ENCODE measurements around the gene ECM1.
A peak's percentile ranks its signal among the peaks of the same experiment; 100 is the strongest.

Gene ECM1

DNA sequence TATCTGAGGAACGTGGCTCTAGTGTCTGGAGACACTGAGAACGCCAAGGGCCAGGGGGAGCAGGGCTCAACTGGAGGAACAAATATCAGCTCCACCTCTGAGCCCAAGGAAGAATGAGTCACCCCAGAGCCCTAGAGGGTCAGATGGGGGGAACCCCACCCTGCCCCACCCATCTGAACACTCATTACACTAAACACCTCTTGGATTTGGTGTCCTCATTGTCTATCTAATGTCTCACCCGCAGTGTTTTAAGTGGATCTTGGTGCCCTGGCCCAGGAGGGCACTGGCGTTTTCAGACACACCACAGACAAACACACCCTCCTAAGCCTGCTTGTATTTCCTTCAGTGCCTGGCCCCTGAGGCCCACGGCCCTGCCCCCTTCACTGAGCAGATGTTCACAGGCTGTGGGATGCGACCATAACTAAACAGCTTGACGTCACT, 5.5 kb downstream of the ECM1 start:
- DNase-seq, result no peak

DNA sequence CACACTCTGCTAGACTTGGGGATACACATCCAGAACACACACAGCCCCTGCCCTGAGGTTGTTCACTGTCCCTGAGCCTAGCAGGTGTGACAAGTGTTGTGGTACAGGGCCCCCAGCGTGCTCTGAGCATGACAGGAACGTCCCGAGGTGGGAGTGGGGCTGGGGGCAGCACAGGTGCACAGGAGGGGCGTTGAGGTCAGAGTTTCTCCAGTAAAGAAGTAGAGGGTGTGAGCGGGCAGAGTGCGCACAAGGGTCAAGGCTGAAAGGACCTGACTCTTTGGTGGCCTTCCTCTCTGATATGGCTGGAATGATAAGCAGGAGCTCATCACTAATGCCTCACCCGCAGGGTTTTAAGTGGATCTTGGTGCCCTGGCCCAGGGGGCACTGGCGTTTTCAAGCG, 6.4 kb downstream of the ECM1 start:
- no peak for DNase-seq

DNA sequence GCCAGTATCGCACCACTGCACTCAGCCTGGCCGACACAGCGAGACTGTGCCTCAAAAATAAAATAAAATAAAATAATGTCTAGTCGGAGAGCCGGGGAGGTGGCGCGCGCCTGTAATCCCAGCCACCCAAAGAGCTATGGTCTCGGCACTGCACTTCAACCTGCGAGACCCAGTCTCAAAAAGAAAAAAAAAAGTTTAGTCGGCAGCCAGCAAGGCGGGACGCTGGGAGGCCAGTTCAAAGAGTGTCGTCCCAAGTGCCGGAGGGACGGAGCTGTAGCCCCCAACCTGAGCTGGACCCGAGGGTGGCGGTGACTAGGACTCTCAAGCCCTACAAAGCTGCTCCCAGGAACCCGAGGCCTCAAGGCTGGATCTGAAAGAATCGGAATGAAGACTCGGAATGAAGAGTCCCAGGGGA, 7.0 kb downstream of the ECM1 start:
- no peak for DNase-seq

DNA sequence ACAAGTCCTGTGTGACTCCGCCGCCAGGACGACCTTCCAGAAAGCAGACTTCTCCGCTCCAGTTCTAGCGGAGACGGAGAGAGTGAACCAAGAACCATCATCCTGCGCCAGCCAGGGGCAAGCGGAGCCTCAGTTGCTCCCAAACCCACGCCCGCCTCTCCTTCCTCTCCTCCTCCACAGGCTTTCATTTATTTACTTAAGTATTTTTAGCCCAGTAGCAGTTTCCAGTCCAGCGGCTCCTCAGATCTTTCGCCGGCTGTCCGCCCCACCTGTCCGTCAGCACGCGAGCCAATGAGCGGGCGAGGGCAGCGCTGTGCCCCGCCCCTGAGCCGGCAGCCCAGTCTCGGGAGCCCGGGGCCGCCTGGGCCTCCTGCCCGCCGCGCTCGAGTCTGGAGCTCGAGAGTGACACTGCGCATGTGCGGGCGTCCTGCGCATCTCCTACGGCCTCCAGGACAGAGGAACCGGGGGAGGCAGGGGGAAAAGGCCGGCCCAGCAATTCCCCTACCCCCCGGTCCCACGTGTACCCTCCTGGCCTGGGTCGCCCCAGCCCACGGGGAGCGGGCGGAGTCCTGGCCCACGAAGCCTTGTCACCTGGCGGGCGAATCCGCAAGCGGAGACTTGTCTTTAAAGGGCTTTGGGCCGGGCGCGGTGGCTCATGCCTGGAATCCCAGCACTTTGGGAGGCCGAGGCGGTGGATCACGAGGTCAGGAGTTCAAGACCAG, 7.6 kb downstream of the ECM1 start, which contains the start of gene FALEC:
TSS of gene FALEC (plus strand) at position 425 of the 722 bp plus-strand sequence.
- peak; percentile 97 for DNase-seq

DNA sequence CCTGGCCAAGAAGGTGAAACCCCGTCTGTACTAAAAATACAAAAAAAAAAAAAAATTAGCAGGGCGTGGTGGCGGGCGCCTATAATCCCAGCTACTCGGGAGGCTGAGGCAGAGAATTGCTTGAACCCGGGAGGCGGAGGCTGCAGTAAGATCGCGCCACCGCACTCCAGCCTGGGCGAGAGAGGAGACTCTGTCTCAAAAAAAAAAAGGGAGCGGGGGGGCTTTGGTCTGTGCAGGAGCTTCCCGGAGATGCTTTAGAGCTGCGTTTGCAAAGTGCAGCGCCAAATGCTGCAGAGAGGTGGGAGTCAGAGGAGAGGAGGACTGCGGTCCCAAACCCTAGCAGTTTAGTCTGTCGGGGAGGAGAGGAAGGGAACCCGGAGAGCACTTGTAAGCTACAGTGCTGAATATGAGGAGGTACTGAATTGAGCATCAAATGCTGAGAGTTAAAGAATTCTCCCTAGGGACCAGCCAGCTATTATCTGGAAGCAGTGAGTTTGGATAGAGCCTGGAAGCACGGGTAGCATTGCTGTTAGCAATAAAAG, 8.2 kb downstream of the ECM1 start:
- DNase-seq, result no peak

DNA sequence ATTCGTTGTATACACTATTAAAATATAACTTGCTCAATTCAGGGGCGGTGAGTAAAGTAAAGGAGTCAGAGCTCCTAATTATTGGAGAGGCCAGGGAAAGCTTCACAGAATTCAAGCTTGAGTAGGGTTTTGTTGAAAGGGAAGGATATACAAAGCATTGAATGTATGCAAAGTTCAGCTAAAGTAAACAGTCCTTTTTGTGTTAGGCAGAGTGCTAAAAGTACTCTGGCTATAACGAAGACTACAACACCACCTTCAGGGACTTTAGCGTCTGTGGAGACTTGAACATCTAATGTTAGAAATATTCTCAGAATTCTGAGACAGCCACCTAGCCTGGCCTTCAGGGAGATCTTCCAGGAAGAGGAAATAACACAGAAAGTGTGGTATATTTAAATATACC, 8.7 kb downstream of the ECM1 start:
- DNase-seq, result no peak

DNA sequence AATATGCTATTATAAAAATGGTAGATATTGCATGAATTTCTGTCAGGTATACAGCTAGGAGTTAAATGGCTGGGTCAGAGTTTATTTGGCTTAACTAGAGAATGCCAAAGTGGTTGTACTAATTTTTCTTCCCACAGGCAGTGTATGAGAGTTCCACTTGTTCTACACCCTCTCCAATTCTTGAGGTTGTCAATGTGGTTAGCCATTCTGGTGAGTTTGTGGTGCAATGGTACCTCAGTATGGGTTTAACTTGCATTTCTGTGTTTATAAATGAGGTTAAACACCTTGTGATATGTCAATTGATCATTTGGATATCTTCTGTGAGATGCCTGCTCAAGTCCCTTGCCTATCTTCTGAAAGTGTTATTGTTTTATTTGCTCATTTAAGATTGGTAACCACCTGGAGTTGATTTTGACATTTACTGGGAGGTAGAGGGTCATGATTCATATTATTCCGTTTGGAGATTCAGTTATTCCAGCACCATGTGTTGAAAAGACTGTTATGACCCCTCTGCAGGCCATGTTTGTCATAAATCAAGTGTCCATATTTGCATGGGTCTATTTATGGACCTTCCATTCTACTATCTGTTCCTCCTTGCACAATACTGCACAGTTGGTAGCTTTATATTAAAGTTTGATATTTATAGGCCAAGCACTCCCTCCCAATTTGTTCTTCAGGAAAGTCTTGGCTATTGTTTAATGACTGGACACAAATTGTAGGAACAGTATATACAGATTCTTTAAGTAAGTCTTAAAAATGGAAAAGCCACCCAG, 13.5 kb downstream of the ECM1 start:
- DNase-seq, result no peak

DNA sequence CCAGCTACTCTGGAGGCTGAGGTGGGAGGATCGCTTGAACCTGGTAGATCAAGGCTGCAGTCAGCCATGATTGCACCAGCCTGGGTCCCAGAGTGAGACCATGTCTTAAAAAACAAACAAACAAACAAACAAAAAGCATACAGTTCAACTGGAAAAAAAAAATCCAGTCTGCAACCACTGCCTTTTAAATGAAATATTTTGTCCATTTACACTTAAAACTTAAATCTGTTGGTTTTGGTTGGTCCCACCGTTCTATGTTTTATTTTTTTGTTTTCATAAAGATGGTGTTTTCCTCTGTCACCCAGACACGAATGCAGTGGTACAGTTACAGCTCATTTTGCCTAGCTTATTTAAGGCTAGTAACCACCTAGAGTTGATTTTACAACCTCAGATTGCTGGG, 17.4 kb downstream of the ECM1 start:
- no peak for DNase-seq

DNA sequence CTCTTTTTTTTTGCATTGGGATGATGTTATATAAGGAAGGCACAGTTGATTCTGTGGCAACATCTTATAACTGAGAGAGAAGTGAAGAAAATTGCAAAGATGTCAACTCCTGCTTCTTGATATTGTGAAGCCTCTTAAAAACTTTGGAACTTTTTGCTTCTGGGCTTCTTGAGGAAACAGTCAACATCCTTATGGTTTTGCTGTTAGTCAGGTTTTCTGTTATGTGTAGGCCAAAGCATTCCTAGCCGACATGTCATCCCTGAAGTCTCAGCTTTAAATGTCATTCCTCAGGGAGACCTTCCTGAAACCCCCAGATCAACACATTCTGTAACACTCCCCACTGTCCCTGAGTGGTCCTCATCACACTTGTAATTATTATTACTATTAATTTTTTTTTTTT, 20.3 kb downstream of the ECM1 start:
- DNase-seq, result no peak

DNA sequence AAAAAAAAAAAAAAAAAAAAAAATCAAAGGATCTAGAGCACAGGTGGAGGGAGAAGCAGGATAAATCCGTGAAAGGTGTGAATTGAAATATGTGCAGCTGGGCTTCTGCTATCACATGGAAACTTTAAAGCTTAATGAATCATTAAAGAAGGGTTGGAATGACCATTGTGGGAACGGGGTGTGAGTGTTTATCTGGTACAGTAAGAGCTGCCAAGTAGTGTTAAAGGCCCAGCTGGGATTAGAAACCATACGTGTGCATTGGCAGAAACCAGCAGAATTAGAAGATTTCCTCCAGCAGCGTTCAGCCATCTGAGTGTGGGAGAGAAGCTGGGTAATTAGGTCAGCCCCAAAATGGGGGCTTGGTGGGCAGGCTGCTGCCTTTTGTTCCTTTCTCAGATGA, 21.1 kb downstream of the ECM1 start:
- no peak for DNase-seq

DNA sequence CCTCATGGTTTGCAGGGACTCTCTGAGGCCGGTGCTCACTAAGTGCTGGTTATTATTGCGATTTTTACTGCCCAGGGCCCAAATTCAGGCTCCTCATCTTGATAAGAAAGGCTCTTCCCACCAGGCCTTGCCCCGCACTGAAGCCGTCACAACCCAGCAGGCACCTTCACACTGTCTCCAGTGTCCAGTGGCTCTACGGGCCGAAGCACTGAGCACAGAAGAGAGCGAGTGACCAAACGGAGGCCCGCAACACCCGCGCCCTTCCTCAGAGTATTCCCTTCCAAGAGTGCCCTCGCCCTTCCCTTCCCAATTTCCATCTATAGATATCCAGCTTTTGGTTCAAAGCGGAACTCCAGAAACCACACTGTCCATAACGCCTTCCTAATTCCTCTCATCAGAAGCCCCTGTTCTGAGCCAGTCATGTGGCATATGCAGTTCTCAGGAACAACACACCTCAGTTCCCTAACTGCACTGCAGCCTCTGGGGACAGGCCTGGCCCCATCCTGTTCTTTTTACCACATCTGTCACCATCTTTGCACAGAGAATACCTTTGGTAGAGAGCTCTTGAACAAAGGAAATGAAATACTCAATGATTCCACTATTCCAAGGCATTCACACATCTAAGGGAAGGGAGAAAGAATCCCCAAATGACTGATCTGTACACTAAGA, 22.7 kb downstream of the ECM1 start:
- DNase-seq, result no peak

DNA sequence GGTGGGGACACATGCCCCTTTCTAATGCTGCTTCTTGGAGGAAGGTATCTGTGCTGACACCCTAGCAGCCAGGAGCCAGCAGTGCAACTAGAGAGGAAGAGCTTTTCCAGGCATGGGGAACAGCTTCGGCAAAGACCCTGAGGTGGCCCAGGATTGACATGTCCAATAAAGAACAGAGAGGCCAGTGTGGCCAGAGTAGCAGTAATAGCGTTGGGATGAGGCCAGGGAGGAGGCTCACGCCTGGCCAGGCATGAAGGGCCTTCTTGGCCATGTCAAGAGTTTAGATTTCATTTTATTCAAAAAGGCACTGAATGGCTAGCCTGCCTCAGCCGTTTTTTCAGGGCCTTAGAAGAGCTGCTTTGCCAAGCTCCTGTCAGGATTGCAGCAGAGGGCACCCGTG, 25.0 kb downstream of the ECM1 start:
- no peak for DNase-seq

DNA sequence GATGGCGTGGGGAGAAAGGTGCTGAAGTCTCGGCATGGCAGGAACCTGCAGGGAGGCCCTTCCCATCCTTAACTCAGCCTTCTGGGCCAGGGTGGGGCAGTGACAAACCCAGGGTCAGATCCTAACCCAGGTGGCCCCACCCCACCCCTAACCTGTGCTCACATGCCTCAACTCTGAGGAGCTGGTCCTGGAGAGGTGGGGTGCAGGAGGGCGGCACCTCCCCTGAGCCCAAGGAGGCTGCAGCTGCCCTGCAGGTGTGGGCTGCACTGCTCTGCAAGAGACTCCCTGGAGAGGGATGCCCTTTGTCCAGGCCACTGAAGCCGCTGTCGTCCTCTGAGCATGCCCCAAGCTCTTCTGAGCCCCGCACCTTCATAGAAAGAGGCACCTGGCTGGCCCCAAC, 26.1 kb downstream of the ECM1 start:
- no peak for DNase-seq

DNA sequence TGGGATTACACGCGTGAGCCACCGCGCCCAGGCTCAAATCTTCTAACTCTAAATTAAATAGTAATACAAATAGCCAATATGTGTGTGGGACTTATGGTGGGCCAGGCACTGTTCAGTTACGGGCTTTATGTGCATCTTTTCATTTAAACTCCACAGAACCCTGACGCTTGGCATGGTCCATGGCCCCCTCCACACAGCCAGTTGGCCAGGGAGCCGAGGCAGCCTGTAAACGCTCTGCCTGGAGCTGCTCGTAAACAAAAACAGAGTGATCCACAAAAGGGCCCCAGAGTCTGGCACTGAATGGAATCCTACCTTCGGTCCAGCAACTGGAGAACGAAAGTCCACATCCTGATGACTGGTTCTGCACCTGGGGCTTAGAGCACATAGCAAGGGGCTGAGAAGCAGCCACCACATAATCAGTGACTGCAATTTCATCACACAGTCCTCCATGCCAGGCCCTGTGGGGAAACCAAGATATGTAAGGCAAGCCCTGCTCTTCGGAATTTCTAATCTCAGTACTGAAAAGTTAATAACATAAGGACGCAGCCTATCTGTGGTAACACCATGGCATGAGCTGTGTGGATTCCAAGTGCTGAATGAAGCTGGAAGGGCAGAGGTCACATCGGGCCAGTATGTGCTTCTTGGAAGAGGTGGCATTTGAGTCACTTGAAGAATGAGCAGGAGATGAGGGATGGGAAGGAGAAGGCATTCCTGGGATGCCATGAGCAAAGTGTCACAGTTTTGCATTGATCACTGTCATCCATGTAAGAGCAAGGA, 27.8 kb downstream of the ECM1 start:
- no peak for DNase-seq

DNA sequence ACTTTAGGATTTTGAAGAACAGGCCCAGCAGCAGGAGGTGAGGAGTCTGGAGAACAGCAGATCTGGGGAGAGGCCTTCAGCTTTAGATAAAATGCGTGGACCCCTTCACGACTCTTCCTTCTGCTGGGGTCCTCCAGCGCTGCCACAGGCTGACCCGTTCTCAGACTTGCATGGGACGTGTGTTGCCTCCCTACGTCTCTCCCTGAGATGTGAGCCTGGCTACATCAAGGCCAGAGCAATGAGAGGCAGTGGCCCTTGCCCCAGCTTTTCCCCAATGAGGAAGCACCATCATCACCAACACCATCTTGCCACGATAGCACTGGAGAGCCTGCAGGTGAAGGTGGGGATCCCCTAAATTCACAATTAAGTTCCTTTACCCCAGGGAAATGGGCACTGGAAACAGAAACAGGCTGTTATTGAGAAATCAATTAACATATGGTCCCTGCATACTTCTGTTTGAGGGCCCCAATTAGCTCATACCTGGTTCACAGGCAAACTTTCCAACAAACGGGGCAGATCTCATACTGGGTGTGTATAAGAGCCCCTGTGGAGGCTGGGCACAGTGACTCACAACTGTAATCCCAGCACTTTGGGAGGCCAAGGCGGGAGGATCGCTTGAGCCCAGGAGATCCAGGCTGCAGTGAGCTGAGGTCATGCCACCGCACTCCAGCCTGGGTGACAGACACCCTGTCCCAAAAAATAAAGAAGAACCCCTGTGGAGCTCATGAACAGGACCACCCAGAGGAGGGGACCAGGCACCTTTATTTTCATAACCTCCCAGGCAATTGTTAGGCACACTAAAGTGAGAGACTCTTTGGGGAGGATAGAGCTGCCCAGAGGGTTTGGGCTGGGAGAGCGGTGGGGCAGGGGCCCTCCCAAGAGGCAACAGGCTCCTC, 29.2 kb downstream of the ECM1 start:
- no peak for DNase-seq

DNA sequence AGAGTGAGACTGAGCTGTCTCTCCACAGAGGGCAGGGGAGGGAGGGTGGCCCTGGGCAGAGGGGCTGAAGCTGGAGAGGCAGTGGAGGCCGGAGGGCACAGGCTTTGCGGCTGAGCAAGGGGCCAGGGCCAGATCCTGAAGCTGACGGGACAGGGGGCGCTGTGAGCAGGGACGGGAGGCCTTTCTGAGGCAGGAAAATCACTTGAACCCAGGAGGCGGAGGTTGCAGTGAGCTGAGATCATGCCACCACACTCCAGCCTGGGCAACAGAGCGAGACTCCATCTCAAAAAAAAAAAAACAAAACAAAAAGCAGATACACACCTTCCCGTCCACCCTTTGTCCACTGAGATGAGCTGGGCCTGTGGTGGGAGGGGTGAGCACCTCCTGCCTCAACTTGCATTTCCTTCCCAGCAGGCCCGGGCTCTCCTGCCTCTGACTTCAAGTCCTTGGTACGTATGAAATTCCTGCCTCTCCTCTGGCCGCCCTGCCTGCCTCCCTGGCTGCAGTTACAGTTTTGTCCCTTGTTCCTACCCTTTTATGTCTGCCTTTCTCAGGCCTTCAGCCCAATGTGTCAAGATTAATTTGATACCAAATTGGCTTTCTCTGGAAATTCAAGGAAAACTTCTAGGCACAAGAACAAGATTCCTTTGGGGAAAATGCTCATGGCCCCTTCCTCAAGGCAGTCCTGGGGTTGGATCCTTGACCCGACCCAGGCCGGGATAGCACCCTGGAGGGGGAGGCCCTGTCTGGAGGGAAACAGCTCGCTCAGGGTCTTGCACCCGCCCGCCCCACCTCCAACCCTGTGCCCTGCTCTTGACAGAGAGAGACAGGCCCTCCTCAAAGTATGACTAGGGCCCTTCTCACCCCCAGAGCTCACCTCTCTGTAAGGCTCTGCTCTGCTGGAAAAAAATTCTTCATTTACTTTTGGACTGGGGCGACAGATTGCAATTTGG, 30.1 kb downstream of the ECM1 start:
- DNase-seq, result no peak

DNA sequence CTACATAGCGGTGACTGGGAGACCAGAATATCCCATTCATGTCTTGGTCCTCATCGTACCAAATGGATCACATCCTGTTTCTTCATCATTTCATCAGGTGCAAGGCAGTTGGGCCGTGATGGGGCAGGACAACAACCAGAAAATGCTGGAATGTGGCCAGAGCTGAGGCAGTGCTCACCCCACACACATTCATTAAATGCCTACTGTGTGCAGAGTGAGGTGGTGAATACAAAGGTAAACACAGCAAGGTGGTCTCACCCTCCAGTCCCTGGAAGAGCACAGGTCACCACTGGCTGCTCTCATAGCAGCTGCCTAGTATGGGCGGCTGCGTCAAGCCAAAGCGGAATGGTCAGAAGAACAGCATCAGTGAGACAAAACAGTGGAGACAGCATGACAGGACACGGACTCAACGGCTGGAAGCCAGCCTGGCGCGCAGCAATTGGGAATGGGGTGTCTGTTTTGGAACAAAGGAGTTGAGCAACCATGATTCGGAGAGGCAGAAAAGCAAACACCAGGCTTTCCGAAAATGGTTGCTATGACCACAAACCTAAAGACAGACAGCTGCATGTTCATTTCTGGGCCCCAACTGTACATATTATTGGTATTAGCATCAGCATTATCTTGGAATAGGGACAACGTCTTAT, 35.7 kb downstream of the ECM1 start:
- DNase-seq, result peak; percentile 64

DNA sequence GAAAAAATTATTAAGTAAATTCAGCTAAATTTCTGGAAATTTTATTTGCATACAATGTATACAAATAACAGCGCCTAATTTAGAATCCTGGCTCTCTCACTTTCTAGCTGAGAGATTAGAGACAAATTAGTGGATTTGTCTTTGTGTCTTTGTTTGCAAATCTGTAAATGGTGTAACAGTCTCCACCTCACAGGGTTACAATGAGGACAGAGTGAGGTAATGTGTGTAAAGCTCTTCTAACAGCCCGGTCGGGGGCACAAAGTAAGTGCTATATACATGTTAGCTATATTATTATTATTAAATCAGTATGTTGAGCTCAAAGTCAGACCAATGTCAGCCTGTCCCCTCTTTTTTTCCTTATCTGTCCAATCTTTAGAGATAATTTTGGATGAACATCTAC, 36.3 kb downstream of the ECM1 start:
- no peak for DNase-seq

DNA sequence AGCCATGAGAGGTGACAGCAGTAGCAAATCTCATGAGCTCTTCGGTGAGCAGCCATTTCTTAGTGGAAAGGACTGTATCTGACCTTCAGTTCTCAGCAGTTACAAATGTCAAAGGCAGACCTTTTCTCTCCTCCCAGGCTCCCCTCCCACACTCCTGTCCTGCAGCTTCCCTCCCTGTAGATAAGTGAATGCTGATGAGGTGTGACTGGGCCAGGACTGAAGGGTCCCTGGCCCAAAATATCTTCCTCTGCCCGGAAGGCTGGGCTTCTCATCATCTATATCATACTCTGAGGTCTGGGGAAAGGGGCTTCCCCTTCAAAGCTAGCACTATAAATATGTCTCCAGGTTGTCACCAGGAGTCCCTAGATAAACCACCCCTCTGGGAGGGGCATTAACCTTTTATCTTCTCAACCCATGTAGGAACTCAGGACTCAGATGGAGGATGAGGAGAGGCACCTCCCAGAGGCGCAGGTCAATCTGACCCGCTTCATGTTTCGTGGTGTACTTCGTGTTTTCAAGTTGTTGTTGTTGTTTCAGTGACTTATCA, 37.6 kb downstream of the ECM1 start:
- DNase-seq, result no peak
